ENCODE data around the gene CALHM5. TPM values are rescaled to one million over a fixed set of nuclear protein-coding genes. Genes with fewer than 3 reads are reported as not detected.

Gene CALHM5
- total and polyA plus RNA-seq, 9 of the 15 experiments (the other 6 are each of a cell fraction or from before 2014, with no cell fraction given), result under 0.01 to 0.05 (median 0.02) TPM; not detected in 2

DNA sequence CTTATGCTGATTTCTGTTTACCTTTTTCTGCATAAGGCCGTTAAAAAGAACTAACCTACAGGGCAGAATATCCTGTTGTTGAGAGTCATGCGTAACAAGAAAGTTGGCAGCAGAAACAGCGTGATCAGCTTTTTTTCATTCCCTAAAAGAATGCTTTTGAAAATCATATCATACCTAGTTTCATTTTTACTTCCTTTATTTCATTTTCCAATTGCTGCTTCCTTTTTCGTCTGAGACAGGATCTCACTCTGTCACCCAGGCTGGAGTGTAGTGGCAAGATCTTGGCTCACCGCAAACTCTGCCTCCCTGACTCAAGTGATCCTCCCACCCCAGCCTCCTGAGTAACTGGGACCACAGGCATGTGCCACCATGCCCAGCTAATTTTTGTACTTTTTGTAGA lies 46.2 kb upstream of the CALHM5 start (continued):
- TF ChIP-seq, protein P1, sequence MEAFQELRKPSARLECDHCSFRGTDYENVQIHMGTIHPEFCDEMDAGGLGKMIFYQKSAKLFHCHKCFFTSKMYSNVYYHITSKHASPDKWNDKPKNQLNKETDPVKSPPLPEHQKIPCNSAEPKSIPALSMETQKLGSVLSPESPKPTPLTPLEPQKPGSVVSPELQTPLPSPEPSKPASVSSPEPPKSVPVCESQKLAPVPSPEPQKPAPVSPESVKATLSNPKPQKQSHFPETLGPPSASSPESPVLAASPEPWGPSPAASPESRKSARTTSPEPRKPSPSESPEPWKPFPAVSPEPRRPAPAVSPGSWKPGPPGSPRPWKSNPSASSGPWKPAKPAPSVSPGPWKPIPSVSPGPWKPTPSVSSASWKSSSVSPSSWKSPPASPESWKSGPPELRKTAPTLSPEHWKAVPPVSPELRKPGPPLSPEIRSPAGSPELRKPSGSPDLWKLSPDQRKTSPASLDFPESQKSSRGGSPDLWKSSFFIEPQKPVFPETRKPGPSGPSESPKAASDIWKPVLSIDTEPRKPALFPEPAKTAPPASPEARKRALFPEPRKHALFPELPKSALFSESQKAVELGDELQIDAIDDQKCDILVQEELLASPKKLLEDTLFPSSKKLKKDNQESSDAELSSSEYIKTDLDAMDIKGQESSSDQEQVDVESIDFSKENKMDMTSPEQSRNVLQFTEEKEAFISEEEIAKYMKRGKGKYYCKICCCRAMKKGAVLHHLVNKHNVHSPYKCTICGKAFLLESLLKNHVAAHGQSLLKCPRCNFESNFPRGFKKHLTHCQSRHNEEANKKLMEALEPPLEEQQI (IDR thresholded peaks at IDR 0.05), result no peak
- TF ChIP-seq ETV1 (tag; conservative IDR thresholded peaks at IDR 0.05; ENCODE audit: low read depth), result no peak
- TF ChIP-seq, protein P2, sequence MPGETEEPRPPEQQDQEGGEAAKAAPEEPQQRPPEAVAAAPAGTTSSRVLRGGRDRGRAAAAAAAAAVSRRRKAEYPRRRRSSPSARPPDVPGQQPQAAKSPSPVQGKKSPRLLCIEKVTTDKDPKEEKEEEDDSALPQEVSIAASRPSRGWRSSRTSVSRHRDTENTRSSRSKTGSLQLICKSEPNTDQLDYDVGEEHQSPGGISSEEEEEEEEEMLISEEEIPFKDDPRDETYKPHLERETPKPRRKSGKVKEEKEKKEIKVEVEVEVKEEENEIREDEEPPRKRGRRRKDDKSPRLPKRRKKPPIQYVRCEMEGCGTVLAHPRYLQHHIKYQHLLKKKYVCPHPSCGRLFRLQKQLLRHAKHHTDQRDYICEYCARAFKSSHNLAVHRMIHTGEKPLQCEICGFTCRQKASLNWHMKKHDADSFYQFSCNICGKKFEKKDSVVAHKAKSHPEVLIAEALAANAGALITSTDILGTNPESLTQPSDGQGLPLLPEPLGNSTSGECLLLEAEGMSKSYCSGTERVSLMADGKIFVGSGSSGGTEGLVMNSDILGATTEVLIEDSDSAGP (CRISPR knock-in tag; IDR thresholded peaks at IDR 0.05), result no peak
- peak; percentile 79 for TF ChIP-seq ZNF316 (IDR thresholded peaks at IDR 0.05)
- no peak for TF ChIP-seq JUNB (CRISPR knock-in tag; conservative IDR thresholded peaks at IDR 0.05)
- TF ChIP-seq ZNF717 (CRISPR knock-in tag; IDR thresholded peaks at IDR 0.05), result no peak
- TF ChIP-seq, protein P3, sequence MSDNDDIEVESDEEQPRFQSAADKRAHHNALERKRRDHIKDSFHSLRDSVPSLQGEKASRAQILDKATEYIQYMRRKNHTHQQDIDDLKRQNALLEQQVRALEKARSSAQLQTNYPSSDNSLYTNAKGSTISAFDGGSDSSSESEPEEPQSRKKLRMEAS (CRISPR knock-in tag; IDR thresholded peaks at IDR 0.05), result 0 out of 2 replicates have a peak, but pooled peaks have one; percentile 14
- no peak for TF ChIP-seq KDM5B (IDR thresholded peaks at IDR 0.05; ENCODE audit: insufficient replicate concordance, low read depth, low read length)
- TF ChIP-seq ID3 (CRISPR knock-in tag; IDR thresholded peaks at IDR 0.05), result no peak
- TF ChIP-seq ID3 (tag; IDR thresholded peaks at IDR 0.05), result no peak
- TF ChIP-seq, protein P4, sequence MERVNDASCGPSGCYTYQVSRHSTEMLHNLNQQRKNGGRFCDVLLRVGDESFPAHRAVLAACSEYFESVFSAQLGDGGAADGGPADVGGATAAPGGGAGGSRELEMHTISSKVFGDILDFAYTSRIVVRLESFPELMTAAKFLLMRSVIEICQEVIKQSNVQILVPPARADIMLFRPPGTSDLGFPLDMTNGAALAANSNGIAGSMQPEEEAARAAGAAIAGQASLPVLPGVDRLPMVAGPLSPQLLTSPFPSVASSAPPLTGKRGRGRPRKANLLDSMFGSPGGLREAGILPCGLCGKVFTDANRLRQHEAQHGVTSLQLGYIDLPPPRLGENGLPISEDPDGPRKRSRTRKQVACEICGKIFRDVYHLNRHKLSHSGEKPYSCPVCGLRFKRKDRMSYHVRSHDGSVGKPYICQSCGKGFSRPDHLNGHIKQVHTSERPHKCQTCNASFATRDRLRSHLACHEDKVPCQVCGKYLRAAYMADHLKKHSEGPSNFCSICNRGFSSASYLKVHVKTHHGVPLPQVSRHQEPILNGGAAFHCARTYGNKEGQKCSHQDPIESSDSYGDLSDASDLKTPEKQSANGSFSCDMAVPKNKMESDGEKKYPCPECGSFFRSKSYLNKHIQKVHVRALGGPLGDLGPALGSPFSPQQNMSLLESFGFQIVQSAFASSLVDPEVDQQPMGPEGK (CRISPR knock-in tag; IDR thresholded peaks at IDR 0.05; ENCODE audit: borderline replicate concordance), result no peak
- TF ChIP-seq, protein P5, sequence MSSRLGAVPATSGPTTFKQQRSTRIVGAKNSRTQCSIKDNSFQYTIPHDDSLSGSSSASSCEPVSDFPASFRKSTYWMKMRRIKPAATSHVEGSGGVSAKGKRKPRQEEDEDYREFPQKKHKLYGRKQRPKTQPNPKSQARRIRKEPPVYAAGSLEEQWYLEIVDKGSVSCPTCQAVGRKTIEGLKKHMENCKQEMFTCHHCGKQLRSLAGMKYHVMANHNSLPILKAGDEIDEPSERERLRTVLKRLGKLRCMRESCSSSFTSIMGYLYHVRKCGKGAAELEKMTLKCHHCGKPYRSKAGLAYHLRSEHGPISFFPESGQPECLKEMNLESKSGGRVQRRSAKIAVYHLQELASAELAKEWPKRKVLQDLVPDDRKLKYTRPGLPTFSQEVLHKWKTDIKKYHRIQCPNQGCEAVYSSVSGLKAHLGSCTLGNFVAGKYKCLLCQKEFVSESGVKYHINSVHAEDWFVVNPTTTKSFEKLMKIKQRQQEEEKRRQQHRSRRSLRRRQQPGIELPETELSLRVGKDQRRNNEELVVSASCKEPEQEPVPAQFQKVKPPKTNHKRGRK (tag; IDR thresholded peaks at IDR 0.05), result no peak
- no peak for TF ChIP-seq ARID2 (IDR thresholded peaks at IDR 0.05)
- peak; percentile 65 for TF ChIP-seq C11orf30 (IDR thresholded peaks at IDR 0.05; ENCODE audit: low read depth)
- no peak for TF ChIP-seq MCM2 (IDR thresholded peaks at IDR 0.05; ENCODE audit: low read depth)
- peak; percentile 32; the same call in 1 of the 2 replicates for TF ChIP-seq MAFF (IDR thresholded peaks at IDR 0.05; ENCODE audit: low read length)
- TF ChIP-seq SMAD4 (CRISPR knock-in tag; conservative IDR thresholded peaks at IDR 0.05), result no peak
- TF ChIP-seq CCAR2 (IDR thresholded peaks at IDR 0.05; ENCODE audit: low read depth, low read length), result no peak
- TF ChIP-seq ZC3H8 (IDR thresholded peaks at IDR 0.05), result no peak
- no peak for TF ChIP-seq ZBTB8A (IDR thresholded peaks at IDR 0.05; ENCODE audit: partially characterized antibody)
